Cortex of kidney (tissue), 1 donor: ENCODE measurements around the gene FAM13A.
"Not testable (repeated sequence)": the region's sequence is repeated elsewhere in the genome, so short reads cannot be mapped to it uniquely, and the experiment has no call there.

Experiments used
- DNase-seq: peaks from one replicate; lab custom pipeline; 2025; lab: John Stamatoyannopoulos, UW

Gene FAM13A

DNA sequence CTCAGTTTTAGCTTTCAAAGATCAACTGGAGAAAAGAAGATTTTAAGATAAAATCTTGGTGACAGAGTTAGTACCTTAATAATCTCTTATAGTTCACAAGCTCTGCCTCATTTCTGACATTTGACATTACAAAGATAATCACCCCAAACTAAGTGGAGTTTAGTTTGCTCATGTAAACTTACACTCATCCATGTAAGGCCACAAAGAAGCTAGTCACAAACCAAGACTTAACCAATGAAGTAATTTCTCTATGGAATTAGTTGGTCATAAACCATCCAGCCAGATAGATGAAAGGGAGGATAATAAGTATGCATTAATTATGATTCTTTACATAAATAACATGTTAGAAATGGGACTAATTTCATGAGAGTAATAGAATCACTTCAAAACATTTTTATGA lies 159.2 kb downstream of the FAM13A start:
- DNase-seq: no peak

DNA sequence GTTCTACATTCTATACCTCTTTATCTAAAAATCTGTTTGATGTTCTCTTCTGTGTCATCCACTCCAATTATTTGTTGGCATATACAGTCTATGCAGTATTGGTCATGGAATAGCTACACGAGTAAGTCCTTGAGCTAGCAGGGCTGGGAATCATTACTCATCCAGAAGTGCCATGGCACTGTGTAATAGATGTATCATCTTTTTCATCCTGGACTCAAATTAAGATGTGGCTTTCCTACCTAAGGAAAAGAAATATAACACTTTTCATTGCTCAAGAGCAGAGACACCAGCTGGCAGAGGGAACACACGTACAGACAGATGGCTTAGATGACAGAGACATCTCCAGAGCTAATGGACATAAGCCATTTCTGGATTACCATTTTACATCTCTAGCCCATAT lies 159.8 kb downstream of the FAM13A start:
- no peak for DNase-seq

DNA sequence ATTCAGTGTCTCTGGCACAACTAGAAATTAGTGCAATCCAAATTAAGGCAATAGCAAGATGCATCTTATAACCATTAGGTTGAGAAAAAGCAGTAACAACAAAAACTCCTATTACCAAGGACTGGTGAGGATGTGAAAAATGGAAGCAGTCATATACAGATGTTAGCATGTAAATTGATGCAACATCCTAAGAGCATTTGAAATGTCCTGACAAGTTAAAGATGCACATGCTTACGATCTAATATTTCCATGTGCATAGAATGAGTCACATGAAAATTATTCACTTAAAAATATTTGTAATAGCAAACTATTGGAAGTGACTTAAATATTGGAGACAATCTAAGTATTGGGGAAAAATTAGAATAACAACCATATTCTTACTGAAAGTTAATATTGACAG lies 163.0 kb downstream of the FAM13A start:
- DNase-seq: no peak

DNA sequence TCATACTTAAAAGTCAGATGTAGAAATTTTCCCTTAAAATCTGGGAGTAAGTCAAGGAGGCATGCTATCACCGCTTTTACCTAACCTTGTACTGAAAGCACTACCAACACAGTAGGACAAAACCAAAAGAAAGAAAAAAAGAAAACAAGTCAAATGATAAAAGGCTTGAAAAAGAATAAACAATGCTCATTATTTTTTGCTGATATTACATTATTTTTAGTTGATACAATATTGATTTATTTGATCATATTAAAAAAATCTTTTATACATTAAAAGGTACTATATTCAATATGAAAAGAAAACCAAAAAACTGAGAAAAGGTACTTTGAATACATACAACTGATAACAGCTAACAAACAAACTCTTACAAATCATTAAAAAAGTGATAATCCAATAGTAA lies 164.3 kb downstream of the FAM13A start:
- DNase-seq: no peak

DNA sequence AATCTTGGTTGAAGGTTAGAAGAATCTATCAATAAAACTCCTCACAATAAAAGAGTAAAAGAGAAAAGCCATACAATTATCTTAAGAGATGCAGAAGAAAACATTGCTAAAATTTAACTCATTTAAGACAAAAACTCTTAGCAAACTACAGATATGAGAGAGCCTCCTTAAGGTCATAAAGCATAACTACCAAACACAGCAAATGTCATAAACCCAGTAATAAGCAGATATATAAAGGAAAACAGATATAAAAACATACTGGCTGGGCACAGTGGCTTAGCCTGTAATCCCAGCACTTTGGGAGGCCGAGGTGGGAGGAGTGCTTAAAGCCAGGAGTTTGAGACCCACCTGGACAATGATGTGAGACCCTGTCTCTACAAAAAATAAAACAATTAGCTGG lies 165.3 kb downstream of the FAM13A start:
- no peak for DNase-seq

DNA sequence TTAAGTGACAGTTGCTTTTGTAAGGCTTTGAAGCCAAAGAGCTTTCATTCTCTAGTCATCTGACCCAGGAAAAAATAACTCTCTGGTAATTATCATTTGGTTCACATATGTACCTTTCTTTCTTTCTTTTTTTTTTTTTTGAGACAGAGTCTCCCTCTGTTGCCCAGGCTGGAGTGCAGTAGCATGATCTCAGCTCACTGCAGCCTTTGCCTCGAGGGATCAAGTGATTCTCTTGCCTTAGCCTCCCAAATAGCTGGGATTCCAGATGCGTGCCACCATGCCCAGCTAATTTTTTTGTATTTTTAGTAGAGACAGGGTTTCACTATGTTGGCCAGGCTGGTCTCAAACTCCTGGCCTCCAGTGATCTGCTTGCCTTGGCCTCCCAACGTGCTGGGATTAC lies 169.6 kb downstream of the FAM13A start:
- not testable (repeated sequence) for DNase-seq

DNA sequence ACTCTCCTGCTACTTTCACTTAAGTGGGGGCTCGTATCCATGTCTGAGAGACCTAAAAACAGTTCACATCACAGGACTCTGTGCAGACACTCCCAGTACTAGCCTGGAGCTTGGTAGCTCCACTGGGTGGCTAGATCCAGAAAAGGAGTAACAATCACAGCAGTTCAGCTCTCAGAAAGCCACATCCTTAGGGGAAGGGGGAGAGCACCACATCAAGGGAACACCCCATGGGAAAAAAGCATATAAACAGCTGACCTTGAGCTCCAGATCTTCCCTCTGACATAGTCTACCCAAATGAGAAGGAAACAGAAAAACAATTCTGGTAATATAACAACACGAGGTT lies 175.8 kb downstream of the FAM13A start:
- no peak for DNase-seq

DNA sequence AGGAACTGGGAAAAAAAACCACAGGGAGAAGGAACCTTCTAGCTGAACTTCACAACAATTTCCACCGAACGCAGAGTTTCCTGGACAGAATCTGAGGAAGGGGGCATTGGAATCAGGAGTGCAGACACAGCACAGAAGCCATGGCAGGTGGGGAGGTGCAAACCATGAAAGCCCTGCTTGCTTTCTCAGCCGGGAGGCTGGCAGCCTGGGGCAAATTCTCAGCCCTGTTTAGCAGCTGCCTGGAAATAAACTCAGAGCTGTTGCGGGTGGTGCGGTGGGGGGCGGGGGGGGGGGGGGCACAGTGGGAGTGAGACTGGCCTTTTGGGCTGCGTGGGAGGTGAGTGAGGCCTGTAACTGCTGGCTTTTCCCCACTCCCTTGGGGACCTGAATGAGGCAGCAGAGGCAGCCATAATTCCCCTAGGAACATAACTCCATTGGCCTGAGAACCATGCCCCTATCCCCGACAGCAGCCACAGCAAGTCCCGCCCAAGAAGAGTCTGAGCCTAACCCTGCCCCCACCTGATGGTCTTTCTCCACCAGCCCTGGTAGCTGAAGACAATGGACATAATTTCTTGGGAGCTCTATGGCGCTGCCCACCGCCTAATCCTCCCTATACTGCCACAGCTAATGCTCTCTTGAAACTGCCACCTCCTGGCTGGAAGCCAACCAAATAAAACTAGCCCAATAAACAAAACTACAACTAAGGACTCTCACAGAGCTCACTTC lies 176.3 kb downstream of the FAM13A start:
- DNase-seq: no peak

DNA sequence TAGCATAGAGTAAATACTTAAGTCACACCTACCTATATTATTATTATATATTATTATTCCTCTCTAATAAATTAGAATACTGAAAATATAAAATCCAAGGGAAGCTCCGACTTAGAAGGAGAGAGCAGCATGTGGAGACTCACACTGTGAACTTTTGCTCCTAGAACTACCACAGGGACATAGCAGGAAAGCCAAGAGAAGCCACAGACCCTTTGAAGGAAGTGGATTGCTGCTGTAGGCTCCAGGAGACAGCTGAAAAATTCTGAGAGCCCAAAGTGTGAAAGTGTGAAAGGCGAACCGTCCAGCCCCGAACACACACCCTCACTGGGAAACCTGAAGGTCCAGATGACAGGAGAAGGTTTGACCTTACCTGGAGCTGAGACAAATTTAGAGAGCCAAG lies 177.0 kb downstream of the FAM13A start:
- no peak for DNase-seq

DNA sequence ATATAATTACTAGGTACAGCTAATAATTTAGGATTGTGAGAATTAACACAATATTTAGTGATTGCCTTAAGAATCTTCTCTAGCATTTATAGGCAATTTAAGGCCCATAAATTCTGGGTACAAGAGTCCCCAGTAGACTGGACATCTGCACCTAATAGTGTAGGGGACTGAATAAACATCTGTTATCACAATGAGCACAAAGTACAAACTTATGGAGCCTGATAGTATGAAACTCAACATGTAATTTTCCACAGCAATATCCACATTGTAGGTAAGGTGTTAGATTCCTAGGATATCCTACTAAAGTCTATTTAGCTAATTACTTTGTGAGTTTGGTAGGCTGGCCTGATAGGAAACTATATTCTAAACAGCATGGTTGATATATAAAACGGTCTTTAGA lies 178.3 kb downstream of the FAM13A start:
- no peak for DNase-seq

DNA sequence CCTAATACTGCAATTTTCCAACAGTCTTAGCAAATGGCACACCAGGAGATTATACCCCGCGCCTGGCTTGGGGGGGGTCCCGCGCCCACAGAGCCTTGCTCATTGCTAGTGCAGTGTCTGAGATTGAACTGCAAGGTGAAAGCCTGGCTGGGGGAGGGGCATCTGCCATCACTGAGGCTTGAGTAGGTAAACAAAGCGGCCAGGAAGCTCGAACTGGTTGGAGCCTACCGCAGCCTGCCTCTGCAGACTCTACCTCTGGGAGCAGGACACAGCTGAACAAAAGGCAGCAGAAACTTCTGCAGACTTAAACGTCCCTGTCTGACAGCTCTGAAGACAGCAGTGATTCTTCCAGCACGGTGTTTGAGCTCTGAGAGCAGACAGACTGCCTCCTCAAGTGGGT lies 186.6 kb downstream of the FAM13A start:
- DNase-seq: no peak

DNA sequence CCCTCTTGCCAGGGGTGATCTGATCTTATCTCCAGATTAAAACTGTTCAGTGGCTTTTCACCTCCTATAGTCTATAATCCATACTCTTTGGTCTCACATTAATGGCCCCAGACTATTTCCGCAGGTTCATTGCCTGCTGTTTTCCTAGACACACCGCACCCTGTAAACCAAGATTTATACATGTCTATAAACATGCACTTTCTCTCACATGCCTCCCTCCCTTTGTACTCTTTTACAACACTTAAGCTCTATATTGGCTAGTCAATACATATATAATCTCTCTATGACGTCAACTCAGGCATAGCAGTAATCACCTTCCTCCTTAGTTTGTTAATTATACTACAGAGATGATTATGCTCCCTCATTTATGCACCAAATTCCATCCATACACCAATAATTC lies 188.5 kb downstream of the FAM13A start:
- no peak for DNase-seq

DNA sequence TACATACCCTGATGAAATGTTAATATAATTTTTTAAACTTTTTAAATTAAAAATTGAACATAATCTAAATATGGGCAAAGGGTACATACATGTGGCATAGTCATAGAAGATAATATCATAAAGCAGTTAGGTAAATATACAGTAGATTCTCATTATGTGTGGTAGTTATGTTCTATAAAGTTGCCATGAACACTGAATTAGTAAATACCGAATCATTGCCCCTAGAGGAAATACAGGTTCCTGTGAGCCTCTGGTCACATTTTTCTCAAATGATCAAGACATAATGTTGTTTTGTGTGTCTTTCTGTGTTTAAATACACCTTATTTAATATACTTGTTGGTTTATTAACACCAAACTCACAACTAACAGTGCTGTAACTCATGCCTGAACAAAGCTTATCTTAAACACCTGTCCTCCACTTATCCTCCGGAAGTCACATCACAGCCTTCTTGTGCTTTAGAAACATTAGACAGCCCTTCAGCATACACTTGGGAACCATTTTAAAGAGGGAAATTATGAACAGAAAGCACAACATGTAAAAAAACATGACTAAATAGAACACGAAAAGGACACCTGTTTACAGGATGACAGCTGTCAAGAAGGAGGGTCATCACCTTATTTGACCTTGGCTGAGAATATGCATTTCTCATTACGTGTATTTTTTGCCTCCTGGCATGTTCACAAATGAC lies 190.0 kb downstream of the FAM13A start:
- DNase-seq: no peak

DNA sequence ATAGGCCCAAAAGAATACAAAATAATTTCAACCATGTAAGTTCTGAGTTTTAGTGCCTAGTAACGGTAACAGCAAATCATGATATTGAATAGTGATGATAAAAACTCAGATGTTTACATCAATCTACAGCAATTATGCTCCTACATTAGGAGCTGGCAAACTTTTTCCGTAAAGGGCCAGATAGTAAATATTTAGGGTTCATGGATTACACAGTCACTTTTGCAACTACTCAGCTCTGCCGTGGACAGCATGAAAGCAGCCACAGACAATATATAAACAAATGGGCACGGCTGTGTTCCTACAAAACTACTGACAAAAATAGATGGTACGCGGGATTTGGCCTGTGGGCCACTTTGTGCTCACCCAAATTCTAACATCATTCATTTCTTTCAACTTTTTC lies 191.5 kb downstream of the FAM13A start:
- no peak for DNase-seq

DNA sequence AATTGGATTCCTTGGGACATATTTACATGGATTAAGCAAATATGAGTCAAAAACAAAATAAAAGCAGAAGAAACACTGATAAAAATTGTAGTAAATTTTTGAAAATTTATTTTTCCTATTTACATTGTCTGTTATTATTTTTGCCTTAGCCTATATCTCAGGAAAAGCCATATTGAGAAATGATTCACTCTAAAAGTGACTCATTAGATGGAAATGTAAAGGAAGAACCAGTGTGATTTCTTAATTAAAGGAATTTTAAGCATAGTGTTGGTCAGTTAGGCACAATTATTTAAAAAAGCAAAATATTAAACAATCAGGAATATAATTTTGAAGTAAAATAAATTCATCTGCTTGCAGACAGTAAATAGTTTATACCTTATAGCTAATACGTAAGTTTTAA lies 191.9 kb downstream of the FAM13A start:
- DNase-seq: no peak

DNA sequence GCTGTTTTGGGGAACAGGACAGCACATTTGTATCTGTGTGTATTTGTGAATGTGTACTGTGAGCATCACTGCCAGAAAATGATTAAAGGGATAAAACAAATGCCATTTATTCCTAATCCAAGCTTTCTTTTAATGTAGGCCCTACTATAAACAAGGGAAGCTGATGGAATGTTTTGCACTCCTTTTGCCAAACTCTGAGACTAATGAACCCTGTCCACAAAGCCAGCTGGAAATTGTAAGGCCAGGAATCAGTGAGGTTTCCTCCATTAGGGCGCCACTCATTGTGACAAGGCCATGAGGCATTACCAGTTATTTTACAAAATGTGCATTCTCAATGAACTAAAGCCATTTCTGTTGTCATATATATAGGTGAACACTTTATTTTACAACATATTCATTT lies 196.4 kb downstream of the FAM13A start:
- no peak for DNase-seq

DNA sequence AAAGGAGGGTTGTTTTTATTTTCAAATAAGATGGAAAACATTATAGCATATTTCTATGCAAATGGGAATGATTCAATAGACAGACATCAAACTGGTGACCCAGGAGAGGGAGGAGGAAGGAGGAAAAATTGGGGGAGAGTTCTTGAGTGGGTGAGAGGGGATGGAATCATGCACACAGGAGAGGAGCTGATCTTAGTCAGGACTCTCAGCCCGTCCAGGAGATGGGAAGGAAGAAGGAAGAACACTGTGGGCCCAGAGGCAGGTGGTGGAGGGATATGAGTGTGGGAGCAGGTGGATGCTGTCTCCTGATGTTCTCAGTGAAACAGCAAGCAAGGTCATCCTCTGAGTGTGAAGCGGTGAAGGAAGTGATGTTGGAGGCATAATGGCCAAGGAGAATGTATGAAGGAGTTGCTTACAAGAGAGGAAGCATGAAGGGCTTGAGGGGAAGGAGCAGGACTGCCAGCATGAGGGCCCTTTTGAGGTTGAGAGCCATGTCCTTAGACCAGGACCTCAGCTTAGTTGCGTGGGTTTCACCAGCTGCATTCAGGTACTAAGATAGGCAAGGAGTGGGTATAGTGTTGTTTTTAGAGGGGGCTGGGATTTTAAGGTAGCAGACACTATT lies 197.7 kb downstream of the FAM13A start:
- DNase-seq: no peak

DNA sequence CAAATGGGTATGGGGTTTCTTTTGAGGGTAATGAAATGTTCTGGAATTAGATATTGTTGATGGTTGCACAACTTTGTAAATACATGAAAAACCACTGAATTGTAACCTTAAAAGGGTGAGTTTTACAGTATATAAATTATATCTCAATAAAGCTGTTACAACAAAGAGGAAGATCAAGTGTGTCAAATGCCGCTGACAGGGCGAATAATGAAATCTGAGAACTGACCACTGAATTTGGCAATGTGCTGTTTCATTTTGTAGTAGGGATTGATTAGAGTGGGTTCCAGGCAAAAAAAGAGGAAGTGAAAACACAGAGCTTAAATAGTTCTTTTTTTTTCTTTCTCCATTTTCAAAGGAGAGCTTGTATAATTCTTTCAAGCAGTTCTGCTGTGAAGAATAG lies 198.2 kb downstream of the FAM13A start:
- DNase-seq: no peak

DNA sequence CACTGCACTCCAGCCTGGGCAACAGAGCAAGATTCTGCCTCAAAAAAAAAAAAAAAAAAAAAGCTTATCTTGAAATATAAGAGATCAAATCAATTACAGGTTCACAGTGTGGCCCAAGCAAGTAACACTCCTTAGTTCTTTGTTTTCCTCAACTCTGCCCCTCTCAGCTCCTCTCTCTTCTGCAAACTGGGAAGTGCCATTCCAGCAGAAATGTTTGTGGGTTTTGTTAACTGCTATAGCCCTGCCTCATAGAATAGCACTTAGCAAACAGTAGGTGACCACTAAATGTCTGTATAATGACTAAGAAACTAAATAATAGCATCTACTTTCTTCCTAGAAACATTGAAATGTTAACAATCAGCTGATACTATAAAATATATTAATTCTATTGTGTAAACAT lies 199.4 kb downstream of the FAM13A start:
- DNase-seq: no peak

DNA sequence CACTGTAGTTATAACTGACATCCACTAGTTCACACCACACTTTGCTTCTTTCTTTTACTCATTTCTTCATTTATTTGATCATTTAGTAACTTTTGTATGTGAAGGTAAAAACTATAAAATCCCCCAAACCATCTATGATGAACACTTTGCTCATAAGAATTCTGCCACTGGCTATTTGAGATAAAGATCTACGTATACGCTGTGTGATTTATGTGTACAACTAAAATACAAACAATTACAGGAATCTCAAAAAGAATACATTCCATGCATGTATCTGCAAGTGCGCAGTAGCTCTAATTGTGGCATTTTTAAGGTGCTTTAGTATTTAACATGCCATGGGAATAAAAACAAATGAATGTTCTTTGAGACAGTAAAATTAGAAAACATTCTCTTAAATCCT lies 202.5 kb downstream of the FAM13A start:
- no peak for DNase-seq

DNA sequence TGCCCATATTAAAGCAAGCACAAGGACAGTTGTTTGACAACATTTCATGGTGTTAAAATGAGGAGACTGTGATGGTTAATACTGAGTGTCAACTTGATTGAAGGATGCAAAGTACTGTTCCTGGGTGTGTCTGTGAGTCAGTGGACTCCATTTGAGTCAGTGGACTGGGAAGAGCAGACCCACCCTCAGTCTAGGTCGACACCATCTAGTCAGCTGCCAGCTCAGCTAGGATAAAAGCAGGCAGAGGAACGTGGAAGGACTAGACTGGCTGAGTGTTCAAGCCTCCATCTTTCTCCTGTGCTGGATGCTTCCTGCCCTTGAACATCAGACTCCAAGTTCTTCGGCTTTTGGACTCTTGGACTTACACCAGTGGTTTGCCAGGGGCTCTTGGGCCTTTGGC lies 203.4 kb downstream of the FAM13A start:
- DNase-seq: not testable (repeated sequence)

DNA sequence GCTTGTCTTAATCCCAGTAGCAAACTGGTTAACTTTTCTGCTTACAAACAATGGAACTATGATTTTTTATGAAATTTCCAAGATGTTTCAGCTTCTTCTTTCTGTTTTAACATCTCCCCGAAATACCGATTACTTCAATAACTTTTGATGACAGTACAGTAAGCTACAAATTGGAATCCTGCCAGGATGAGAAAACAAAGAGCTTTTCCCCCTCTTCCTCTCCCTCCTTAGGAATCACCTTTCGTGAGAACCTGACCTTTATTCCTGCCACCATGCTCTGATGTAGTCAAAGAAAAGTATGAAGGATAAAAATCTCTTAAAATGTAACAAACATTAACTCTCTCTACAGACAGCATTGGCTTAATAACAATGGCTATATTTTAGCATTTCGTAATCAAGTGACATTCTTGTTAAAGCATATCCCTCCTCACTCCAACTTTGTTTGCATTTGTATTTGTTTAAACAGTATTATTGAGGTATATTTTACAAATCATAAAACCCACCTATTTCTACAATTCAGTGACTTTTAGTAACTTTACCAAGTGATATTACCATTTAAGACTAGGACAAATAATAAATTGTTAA lies 210.7 kb downstream of the FAM13A start:
- no peak for DNase-seq

DNA sequence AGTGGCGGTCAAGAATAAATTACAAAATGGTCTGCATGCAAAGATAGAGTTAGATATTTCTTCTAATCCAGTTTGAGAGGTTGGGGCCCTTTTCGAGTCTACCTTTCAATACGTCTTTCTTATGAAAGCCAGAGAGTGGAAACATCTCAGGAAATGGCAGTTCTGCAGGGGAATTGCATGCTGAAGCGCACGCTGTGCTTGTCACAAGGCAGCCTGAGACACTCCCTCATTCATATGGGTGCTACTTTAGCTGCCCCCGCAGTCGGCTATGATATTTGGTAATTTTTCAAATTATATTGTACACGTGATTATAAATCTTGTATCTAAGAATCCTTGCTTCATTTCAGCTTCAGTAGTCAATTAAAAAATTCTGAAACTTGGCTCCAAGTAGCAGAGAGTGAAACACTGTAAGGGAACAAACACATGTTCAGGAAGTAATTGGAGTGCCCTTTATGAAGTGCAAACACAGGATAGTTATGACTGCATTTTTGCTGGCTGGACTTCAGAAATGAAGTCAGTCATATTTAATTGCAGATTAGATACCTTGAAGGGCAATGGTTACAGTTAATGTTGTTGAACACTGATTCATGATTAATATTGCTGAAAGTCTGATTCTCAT lies 213.8 kb downstream of the FAM13A start:
- no peak for DNase-seq
